PC-9 (cell line): Measurements from ENCODE around the gene GTF3C1. TPM values are rescaled to one million over a fixed set of nuclear protein-coding genes. Genes with fewer than 3 reads are reported as not detected.

Source experiments
- BruUV-seq: library from RNA; stranded (reverse); fragments of 400-500 nt; replicated peaks from 2 replicates; lab custom pipeline; 2021; lab: Mats Ljungman, UMichigan
- CTCF ChIA-PET: fragments of 300-600 bp; sonication (Branson Sonifier 250); formaldehyde crosslinking; loops from one replicate; lab custom pipeline; 2022; ENCODE audit warnings: antibody characterized with exemption; lab: Charles Lee
- POLR2A ChIA-PET: fragments of 300-600 bp; sonication (Branson Sonifier 250); formaldehyde crosslinking; loops from one replicate; lab custom pipeline; 2022; ENCODE audit warnings: antibody characterized with exemption; ENCODE audit not compliant: unreplicated experiment; lab: Charles Lee
- DNase-seq, 2 experiments: peaks; one replicate each; pipeline versions ENCODE4 v3.0.0 to v3.0.0-alpha.2; 2015 to 2022; ENCODE audit warnings: mixed read lengths in 1 of 2
- H2AFZ ChIP-seq: fragments of 200-600 bp; sonication (generic); 2 replicates; pipeline ENCODE4 v1.8.1; 2017; ENCODE audit warnings: antibody characterized with exemption
- H3F3A ChIP-seq: fragments of 200-600 bp; sonication (generic); 2 replicates; pipeline ENCODE4 v1.8.1; 2017; ENCODE audit warnings: antibody characterized with exemption, mild to moderate bottlenecking, low read depth; ENCODE audit not compliant: insufficient read depth
- H3K27ac ChIP-seq: fragments of 200-600 bp; sonication (generic); 2 replicates; pipeline ENCODE4 v1.6.1; 2016; ENCODE audit warnings: mixed run types
- H3K27me3 ChIP-seq: fragments of 200-600 bp; sonication (generic); 2 replicates; pipeline ENCODE4 v1.6.1; 2016; ENCODE audit warnings: low read depth, mixed run types; ENCODE audit not compliant: insufficient read depth
- H3K36me3 ChIP-seq: fragments of 200-600 bp; sonication (generic); 2 replicates; pipeline ENCODE4 v1.6.1; 2016; ENCODE audit warnings: low read depth, mixed run types
- H3K4me1 ChIP-seq: fragments of 200-600 bp; sonication (generic); replicated peaks from 2 replicates; pipeline ENCODE4 v1.6.1; 2016; ENCODE audit warnings: mixed run types; ENCODE audit not compliant: insufficient read depth
- H3K4me2 ChIP-seq: fragments of 200-600 bp; sonication (generic); 2 replicates; pipeline ENCODE4 v1.6.1; 2017; ENCODE audit warnings: mixed run types
- H3K4me3 ChIP-seq: fragments of 200-600 bp; sonication (generic); 2 replicates; pipeline ENCODE4 v1.6.1; 2016; ENCODE audit warnings: mixed run types
- H3K79me2 ChIP-seq: fragments of 200-600 bp; sonication (generic); 2 replicates; pipeline ENCODE4 v1.6.1; 2017; ENCODE audit warnings: low read depth, mixed run types
- H3K9me2 ChIP-seq: fragments of 200-600 bp; sonication (generic); 2 replicates; pipeline ENCODE4 v1.8.1; 2017; ENCODE audit warnings: mild to moderate bottlenecking; ENCODE audit not compliant: insufficient read depth
- H3K9me3 ChIP-seq: fragments of 200-600 bp; sonication (generic); 2 replicates; pipeline ENCODE4 v1.8.1; 2016; ENCODE audit warnings: low read depth; ENCODE audit not compliant: insufficient read depth
- H4K20me1 ChIP-seq: fragments of 200-600 bp; sonication (generic); 2 replicates; pipeline ENCODE4 v1.8.1; 2017; ENCODE audit not compliant: insufficient read depth
- CTCF ChIP-seq: fragments of 200-600 bp; sonication (generic); conservative IDR thresholded peaks from 2 replicates; pipeline ENCODE4 v1.6.1; 2017; ENCODE audit warnings: mixed run types, antibody characterized with exemption, mild to moderate bottlenecking, moderate library complexity
- EZH2 ChIP-seq: fragments of 200-600 bp; sonication (generic); IDR thresholded peaks from 2 replicates; pipeline ENCODE4 v1.8.0; 2017; ENCODE audit warnings: antibody characterized with exemption, low read depth
- intact Hi-C: fragments of 100-400 bp; cut with micrococcal nuclease; formaldehyde crosslinking; loops from one replicate; pipeline ENCODE4 v1.10.0; 2022; ENCODE audit not compliant: unreplicated experiment
- total RNA-seq: library from RNA; stranded (reverse); gene quantifications from 2 replicates; pipeline ENCODE4 v1.2.3, GENCODE V29; 2021

GTF3C1 gene
- total RNA-seq, 1 experiment from 2014 or later, result 118 TPM

GRCh38 chr16:27471661-27472060 is 78.1 kb downstream of the GTF3C1 start:
- Histone ChIP-seq H3K4me2 (no peak overlapping the region), H3K9me2 (no peaks in the 10 kb centered on the region), H3K4me1 (no peaks in the 10 kb centered on the region), H4K20me1 (peaks cover 5% of the 10 kb centered on the region; the same call in 1 of the 2 replicates), H3K79me2 (no peaks in the 10 kb centered on the region), H3K9me3 (no peaks in the 10 kb centered on the region), H3K36me3 (peaks cover 14% of the 10 kb centered on the region; the same call in 1 of the 2 replicates), H3K4me3 (no peak overlapping the region), H3K27ac (no peak overlapping the region), H3F3A (no peaks in the 10 kb centered on the region), H3K27me3 (no peaks in the 10 kb centered on the region), H2AFZ (no peak overlapping the region)
- DNase-seq, result no peak
- TF ChIP-seq EZH2 (no peak), CTCF (no peak)
- ChIA-PET POLR2A (no interaction called here), CTCF (no interaction called here)
- BruUV-seq, result no TSS peak
- intact Hi-C loops, result no loop called here

GRCh38 chr16:27470567-27471431 is 78.9 kb downstream of the GTF3C1 start:
- intact Hi-C loops, result no loop called here
- Histone ChIP-seq H3K27ac (no peak overlapping the region), H3K4me2 (no peak overlapping the region), H4K20me1 (peaks cover 5% of the 10 kb centered on the region; the same call in 1 of the 2 replicates), H3K27me3 (no peaks in the 10 kb centered on the region), H3K36me3 (peaks cover 6% of the 10 kb centered on the region; the same call in 1 of the 2 replicates), H3K4me3 (no peak overlapping the region), H3K9me2 (no peaks in the 10 kb centered on the region), H3F3A (no peaks in the 10 kb centered on the region), H3K79me2 (no peaks in the 10 kb centered on the region), H3K9me3 (no peaks in the 10 kb centered on the region), H2AFZ (no peak overlapping the region), H3K4me1 (no peaks in the 10 kb centered on the region)
- peak in 1 of 2 experiments; percentile 24 for DNase-seq
- no TSS peak for BruUV-seq
- ChIA-PET CTCF (no interaction called here), POLR2A (no interaction called here)
- no peak for TF ChIP-seq EZH2
- TF ChIP-seq CTCF, result no peak

DNA sequence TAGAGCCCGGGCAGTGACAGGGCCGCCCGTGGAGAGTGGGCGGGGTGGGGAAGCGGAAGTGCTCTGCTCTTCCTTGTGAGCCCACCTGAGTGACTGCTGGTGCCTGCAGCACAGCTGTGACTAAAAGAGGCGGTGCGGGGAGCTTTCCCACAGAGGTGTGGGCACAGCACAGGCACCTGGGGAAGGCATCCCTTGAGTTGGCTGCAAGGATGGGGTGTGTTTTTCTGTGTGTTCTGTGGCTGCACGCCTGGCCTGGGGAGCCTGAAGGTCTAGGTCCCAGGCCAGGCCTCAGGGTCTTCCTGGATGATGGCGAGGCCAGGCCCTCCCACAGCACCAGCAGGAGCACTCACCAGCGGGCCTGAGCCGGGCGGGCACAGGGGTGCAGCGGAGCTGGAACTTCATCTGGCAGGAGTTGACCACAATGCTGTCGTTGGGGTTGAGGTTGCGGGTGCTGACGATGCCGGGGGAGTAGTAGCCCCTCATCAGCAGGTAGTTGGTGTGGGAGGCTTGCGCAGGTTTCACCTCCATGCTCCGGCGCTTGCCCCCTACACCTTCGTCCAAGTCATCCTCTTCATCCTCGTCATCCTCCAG is 80.7 kb downstream of the GTF3C1 start:
- CTCF ChIA-PET, result no interaction called here
- H3K4me1 ChIP-seq, result no peaks in the 10 kb centered on the region
- no TSS peak for BruUV-seq

More for the DNA sequence above, 80.7 kb downstream of the GTF3C1 start:
- H3K27me3 ChIP-seq, result no peaks in the 10 kb centered on the region
- H4K20me1 ChIP-seq, result peaks cover 5% of the 10 kb centered on the region; the same call in 1 of the 2 replicates
- intact Hi-C loops, result no loop called here
- POLR2A ChIA-PET, result no interaction called here
- no peak for DNase-seq
- H3K4me2 ChIP-seq, result no peak overlapping the region
- H3K4me3 ChIP-seq, result no peak overlapping the region
- no peaks in the 10 kb centered on the region for H3K79me2 ChIP-seq
- H3K9me2 ChIP-seq, result no peaks in the 10 kb centered on the region
- TF ChIP-seq CTCF (no peak), EZH2 (no peak)
- H3F3A ChIP-seq, result no peaks in the 10 kb centered on the region
- no peak overlapping the region for H2AFZ ChIP-seq
- H3K36me3 ChIP-seq, result peaks cover 4% of the 10 kb centered on the region; the same call in 1 of the 2 replicates
- H3K9me3 ChIP-seq, result no peaks in the 10 kb centered on the region
- no peak overlapping the region for H3K27ac ChIP-seq
